WERI-Rb-1 (cell line): ENCODE results near the gene AKIRIN2.

Experiments used
- DNase-seq: peaks from one replicate; pipeline ENCODE4 v3.0.0-alpha.2; 2020
- H3K27ac ChIP-seq: fragments of 250-450 bp; sonication (Bioruptor Pico); 2 replicates; pipeline ENCODE4 v1.5.1; 2020; ENCODE audit warnings: mild to moderate bottlenecking, moderate library complexity
- H3K27me3 ChIP-seq: fragments of 250-450 bp; sonication (Bioruptor Pico); 2 replicates; pipeline ENCODE4 v1.5.1; 2021; ENCODE audit warnings: mild to moderate bottlenecking, low read depth, moderate library complexity; ENCODE audit not compliant: insufficient read depth, severe bottlenecking
- H3K36me3 ChIP-seq: fragments of 250-450 bp; sonication (Bioruptor Pico); 2 replicates; pipeline ENCODE4 v1.5.1; 2020; ENCODE audit warnings: mild to moderate bottlenecking, moderate library complexity
- H3K4me3 ChIP-seq: 2 replicates; pipeline ENCODE4 v1.5.1; 2011; ENCODE audit warnings: low read depth, mild to moderate bottlenecking, control low read depth, low read length
- H3K9me3 ChIP-seq: fragments of 250-450 bp; sonication (Bioruptor Pico); 2 replicates; pipeline ENCODE4 v1.5.1; 2021; ENCODE audit warnings: mild to moderate bottlenecking, moderate library complexity; ENCODE audit not compliant: severe bottlenecking
- CTCF ChIP-seq: IDR thresholded peaks from 2 replicates; pipeline ENCODE4 v1.5.1; 2011; ENCODE audit warnings: low read depth, mild to moderate bottlenecking, control low read depth, inconsistent platforms, low read length

Gene AKIRIN2

DNA sequence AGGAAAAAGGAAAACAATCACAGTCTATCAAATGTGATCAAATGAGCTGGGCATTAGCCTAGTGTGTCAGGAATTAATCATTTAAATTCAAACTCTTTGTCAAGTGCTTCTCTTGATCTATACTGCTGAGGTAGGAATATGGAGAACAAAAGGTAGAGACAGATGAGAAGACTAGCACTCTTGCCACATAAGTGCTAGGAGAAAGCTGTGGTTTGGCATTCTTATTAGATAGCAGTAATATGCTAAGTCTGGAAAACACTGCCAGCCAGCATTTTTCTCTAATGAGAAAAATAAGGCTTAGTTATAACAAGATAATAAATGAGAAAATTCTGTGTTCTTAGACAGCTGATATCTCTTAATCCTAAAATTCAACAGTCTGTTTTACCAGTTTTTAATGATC lies 73.2 kb downstream of the AKIRIN2 start:
- Histone ChIP-seq H3K9me3 (no peaks in the 10 kb centered on the region), H3K27ac (no peak overlapping the region), H3K36me3 (peaks cover 3% of the 10 kb centered on the region; the same call in 1 of the 2 replicates), H3K4me3 (no peak overlapping the region), H3K27me3 (no peaks in the 10 kb centered on the region)
- no peak for DNase-seq
- no peak for TF ChIP-seq CTCF

DNA sequence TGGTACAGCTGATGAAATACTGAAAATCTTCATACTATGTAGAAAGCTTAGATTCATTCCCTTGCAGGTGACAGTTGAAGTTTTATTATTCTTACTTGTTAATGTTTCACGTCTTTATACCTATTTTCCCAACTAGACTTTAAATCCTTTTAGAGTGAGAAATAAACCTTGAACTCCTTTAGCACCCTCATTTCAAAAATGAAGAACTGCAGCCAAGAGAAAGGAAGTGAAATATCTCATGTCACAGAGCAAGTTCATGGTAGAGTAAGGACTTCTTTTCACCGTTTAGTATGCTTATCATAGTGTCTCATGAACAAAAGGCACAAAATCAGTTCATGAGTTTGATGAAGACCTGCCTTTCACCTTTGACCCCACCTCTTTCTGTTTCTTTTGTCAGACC lies 73.6 kb downstream of the AKIRIN2 start:
- no peak for DNase-seq
- TF ChIP-seq CTCF = no peak
- H3K27me3 ChIP-seq = no peaks in the 10 kb centered on the region
- no peak overlapping the region for H3K27ac ChIP-seq
- no peaks in the 10 kb centered on the region for H3K9me3 ChIP-seq
- no peak overlapping the region for H3K4me3 ChIP-seq
- peaks cover 5% of the 10 kb centered on the region; the same call in 1 of the 2 replicates for H3K36me3 ChIP-seq
